HG03045 (cell line): ENCODE measurements around the gene DHX38.

Source experiments
- ATAC-seq: cut with Tn5 transposase; IDR thresholded peaks from one replicate; pipeline ENCODE4 v1.9.1; 2021; ENCODE audit warnings: mild to moderate bottlenecking, moderate library complexity; ENCODE audit not compliant: unreplicated experiment

Gene DHX38

GRCh38 chr16:72162105-72162692, 68.6 kb downstream of the DHX38 start:
- ATAC-seq = no peak
